Endothelial cell (in vitro differentiated cells): Measurements from ENCODE around the gene OS9. TPM values are rescaled to one million over a fixed set of nuclear protein-coding genes. Genes with fewer than 3 reads are reported as not detected.
A peak's percentile ranks its signal among the peaks of the same experiment; 100 is the strongest.

Experiments
- DNase-seq: peaks from one replicate; pipeline ENCODE4 v3.0.0; 2021; ENCODE audit warnings: low spot score
- H3K27ac Mint-ChIP-seq: one replicate; pipeline ENCODE4 v1.8.0; 2021; ENCODE audit warnings: mixed read lengths, inconsistent platforms; ENCODE audit not compliant: unreplicated experiment
- H3K27me3 Mint-ChIP-seq: one replicate; pipeline ENCODE4 v1.8.0; 2021; ENCODE audit warnings: mild to moderate bottlenecking, moderate library complexity, mixed read lengths, inconsistent platforms; ENCODE audit not compliant: unreplicated experiment
- H3K36me3 Mint-ChIP-seq: one replicate; pipeline ENCODE4 v1.8.0; 2021; ENCODE audit warnings: mild to moderate bottlenecking, low read depth, mixed read lengths, inconsistent platforms; ENCODE audit not compliant: unreplicated experiment
- H3K4me1 Mint-ChIP-seq: one replicate; pipeline ENCODE4 v1.8.0; 2021; ENCODE audit warnings: mild to moderate bottlenecking, mixed read lengths, inconsistent platforms; ENCODE audit not compliant: unreplicated experiment
- H3K4me3 Mint-ChIP-seq: one replicate; pipeline ENCODE4 v1.8.0; 2021; ENCODE audit warnings: mild to moderate bottlenecking, mixed read lengths, inconsistent platforms; ENCODE audit not compliant: unreplicated experiment
- H3K9me3 Mint-ChIP-seq: one replicate; pipeline ENCODE4 v1.8.0; 2021; ENCODE audit warnings: mixed read lengths, inconsistent platforms; ENCODE audit not compliant: unreplicated experiment
- CTCF ChIP-seq: fragments of 200-600 bp; sonication (generic); IDR thresholded peaks from one replicate; pipeline ENCODE4 v1.5.0; 2021; ENCODE audit warnings: antibody characterized with exemption; ENCODE audit not compliant: unreplicated experiment
- total RNA-seq: library from RNA; stranded (reverse); fragmentation: NEBNext Ultra II Directional; extraction: Animal tissue kit (Norgen Biotek cat#: 25700); gene quantifications from one replicate; pipeline ENCODE4 v1.2.1, GENCODE V29; 2021; ENCODE audit not compliant: unreplicated experiment

The OS9 gene
- total RNA-seq, 1 donor from 2014 or later, result 220 TPM

GRCh38 chr12:57745485-57745881 lies 51.6 kb downstream of the OS9 start:
- no peak for DNase-seq
- peaks cover 47% of the 10 kb centered on the region for H3K4me1 Mint-ChIP-seq
- peaks cover 30% of the 10 kb centered on the region for H3K36me3 Mint-ChIP-seq
- peaks cover 16% of the 10 kb centered on the region for H3K27me3 Mint-ChIP-seq
- no peaks in the 10 kb centered on the region for H3K9me3 Mint-ChIP-seq
- peak overlapping the region; percentile 99 for H3K27ac Mint-ChIP-seq
- no peak for TF ChIP-seq CTCF
- peak overlapping the region; percentile 97 for H3K4me3 Mint-ChIP-seq

DNA sequence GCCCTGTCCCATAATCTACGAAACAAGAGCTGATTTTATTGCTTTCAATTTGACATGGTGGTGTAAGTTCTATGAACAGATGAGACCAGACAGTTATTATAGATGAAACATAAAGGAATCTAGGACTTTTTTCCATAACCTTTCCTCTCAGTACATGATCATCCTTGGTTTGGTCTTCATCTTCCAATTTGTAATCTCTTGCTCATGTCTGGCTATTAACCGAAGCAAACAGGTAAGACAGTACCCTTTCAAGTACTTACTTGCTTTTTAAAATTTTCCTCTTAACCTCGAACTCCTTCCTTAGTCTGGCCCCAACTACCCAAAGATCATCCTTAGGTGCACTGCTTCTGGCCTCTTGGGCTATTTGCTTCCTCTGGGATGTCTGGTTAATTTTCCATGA lies 52.1 kb downstream of the OS9 start:
- H3K4me3 Mint-ChIP-seq, result peak overlapping the region; percentile 97
- no peaks in the 10 kb centered on the region for H3K9me3 Mint-ChIP-seq
- TF ChIP-seq CTCF, result no peak
- H3K27me3 Mint-ChIP-seq, result peaks cover 13% of the 10 kb centered on the region
- DNase-seq, result no peak
- H3K4me1 Mint-ChIP-seq, result peaks cover 46% of the 10 kb centered on the region
- peak overlapping the region; percentile 99 for H3K27ac Mint-ChIP-seq
- H3K36me3 Mint-ChIP-seq, result peaks cover 35% of the 10 kb centered on the region

- Mint-ChIP-seq H3K4me1 (peaks cover 58% of the 10 kb centered on the region), H3K27ac (no peak overlapping the region), H3K36me3 (peaks cover 46% of the 10 kb centered on the region), H3K27me3 (peaks cover 20% of the 10 kb centered on the region), H3K4me3 (peak overlapping the region; percentile 73), H3K9me3 (no peaks in the 10 kb centered on the region)
- no peak for TF ChIP-seq CTCF
- DNase-seq, result no peak
Observed at GRCh38 chr12:57749061-57749460, 55.1 kb downstream of the OS9 start.

GRCh38 chr12:57750561-57751431 lies 56.9 kb downstream of the OS9 start:
- Mint-ChIP-seq H3K4me3 (peak overlapping the region; percentile 100), H3K4me1 (peaks cover 50% of the 10 kb centered on the region), H3K9me3 (no peaks in the 10 kb centered on the region), H3K27ac (peak overlapping the region; percentile 99), H3K27me3 (peaks cover 24% of the 10 kb centered on the region), H3K36me3 (peaks cover 53% of the 10 kb centered on the region)
- DNase-seq, result no peak
- TF ChIP-seq CTCF, result no peak

- TF ChIP-seq CTCF, result no peak
- Mint-ChIP-seq H3K27ac (peak overlapping the region; percentile 99), H3K27me3 (peaks cover 28% of the 10 kb centered on the region), H3K4me3 (peak overlapping the region; percentile 100), H3K4me1 (peaks cover 49% of the 10 kb centered on the region), H3K36me3 (peaks cover 52% of the 10 kb centered on the region), H3K9me3 (no peaks in the 10 kb centered on the region)
- no peak for DNase-seq
Observed at GRCh38 chr12:57751432-57751787, 57.5 kb downstream of the OS9 start.
